Thymus (tissue), 11 donors: ENCODE measurements around the gene LSM14A. TPM values are rescaled to one million over a fixed set of nuclear protein-coding genes. Genes with fewer than 3 reads are reported as not detected.

Experiments used
- DNase-seq, 9 donors: peaks; one replicate each; pipeline ENCODE4 v3.0.0-alpha.2; 2013; ENCODE audit warnings: low spot score in 9 of 9, low read depth in 6 of 9, missing footprints in 1 of 9
- H3K27ac ChIP-seq, 2 donors: one replicate each; pipeline ENCODE4 v1.5.1; 2013; ENCODE audit warnings: control low read depth in 1 of 2, low read depth in 1 of 2, low read length in 1 of 2, mild to moderate bottlenecking in 1 of 2, moderate library complexity in 1 of 2
- H3K27me3 ChIP-seq, 2 donors: one replicate each; pipeline ENCODE4 v1.5.1; 2013; ENCODE audit warnings: low read length in 1 of 2; ENCODE audit not compliant: control insufficient read depth in 2 of 2, insufficient read depth in 1 of 2
- H3K36me3 ChIP-seq, 2 donors: one replicate each; pipeline ENCODE4 v1.5.1; 2013; ENCODE audit warnings: low read length in 1 of 2, mild to moderate bottlenecking in 1 of 2, moderate library complexity in 1 of 2; ENCODE audit not compliant: control insufficient read depth in 2 of 2, insufficient read depth in 2 of 2
- H3K4me1 ChIP-seq, 2 donors: one replicate each; pipeline ENCODE4 v1.5.1; 2013; ENCODE audit warnings: low read length in 2 of 2; ENCODE audit not compliant: control insufficient read depth in 2 of 2, insufficient read depth in 2 of 2
- H3K4me3 ChIP-seq, 2 donors: one replicate each; pipeline ENCODE4 v1.5.1; 2013; ENCODE audit warnings: low read length in 2 of 2, control low read depth in 1 of 2, mild to moderate bottlenecking in 1 of 2
- H3K9me3 ChIP-seq, 2 donors: one replicate each; pipeline ENCODE4 v1.5.1; 2013; ENCODE audit warnings: low read length in 1 of 2, mild to moderate bottlenecking in 1 of 2; ENCODE audit not compliant: control insufficient read depth in 2 of 2, insufficient read depth in 1 of 2
- WGBS: extraction: QIAGEN DNeasy Blood & Tissue Kit; methylation state at CpG from one replicate; pipeline ENCODE4 v1.1.7; 2013; 5-methylcytosine and 5-hydroxymethylcytosine counted together
- polyA plus RNA-seq: library from polyadenylated mRNA; stranded (reverse); fragments of 200-250 nt; gene quantifications from one replicate; pipeline ENCODE4 v1.2.3, GENCODE V29; 2013
- total RNA-seq: library from RNA; stranded (reverse); fragments of 120-200 nt; gene quantifications from one replicate; pipeline ENCODE4 v1.2.4, GENCODE V29; 2013
- donor health status: healthy.

Gene LSM14A
- total and polyA plus RNA-seq, 2 donors: 53.3 to 91.2 TPM

DNA sequence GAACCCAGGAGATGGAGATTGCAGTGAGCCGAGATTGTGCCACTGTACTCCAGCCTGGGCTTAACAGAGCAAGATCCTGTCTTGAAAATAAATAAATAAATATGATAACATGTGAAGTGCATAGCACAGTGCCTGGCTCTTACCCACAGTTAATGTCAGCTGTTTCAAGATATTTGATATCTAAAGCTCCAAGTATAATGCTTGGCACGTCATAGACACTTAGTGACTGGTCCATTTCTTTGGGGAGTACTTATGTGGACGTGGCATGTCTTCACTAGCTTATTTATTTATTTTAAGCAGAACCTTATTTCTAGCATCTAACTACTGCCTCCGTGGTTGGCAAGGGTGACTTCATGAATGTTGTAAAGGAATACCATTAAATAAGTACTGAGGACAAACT lies 100.8 kb downstream of the LSM14A start:
- H3K4me3 ChIP-seq: no peak overlapping the region
- H3K4me1 ChIP-seq: peaks cover 7 to 19% of the 10 kb centered on the region in 2 donors
- no peaks in the 10 kb centered on the region for H3K27me3 ChIP-seq
- no peak for DNase-seq
- whole genome bisulfite sequencing: 96% methylated on average over 4 of the region's 4 CpGs
- no peaks in the 10 kb centered on the region for H3K9me3 ChIP-seq
- H3K27ac ChIP-seq: no peak overlapping the region
- no peaks in the 10 kb centered on the region for H3K36me3 ChIP-seq

DNA sequence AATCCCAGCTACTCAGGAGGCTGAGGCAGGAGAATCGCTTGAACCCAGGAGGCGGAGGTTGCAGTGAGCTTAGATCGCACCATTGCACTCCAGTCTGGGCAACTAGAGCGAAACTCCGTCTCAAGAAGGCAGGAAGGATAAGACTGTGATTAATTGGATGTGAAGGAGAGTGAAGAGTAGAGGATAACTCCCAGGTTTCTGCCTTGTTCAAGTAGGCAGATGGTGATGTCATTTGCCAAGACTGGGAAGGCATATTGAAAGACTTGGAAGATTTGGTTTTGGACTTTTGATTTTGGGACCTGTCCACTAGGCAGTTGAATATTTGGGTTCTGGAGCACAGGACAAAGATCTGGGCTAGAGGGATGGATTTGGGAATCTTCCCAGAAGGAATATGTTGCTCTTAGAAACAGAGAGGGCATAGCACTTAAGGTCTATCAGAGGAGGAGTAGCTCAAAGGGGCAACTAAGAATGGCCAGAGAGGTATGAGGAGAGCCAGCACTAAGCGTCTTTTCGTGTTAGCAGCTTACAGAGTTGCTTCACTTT lies 102.1 kb downstream of the LSM14A start:
- no peak for DNase-seq
- WGBS: 97% methylated on average over 7 of the region's 7 CpGs
- no peaks in the 10 kb centered on the region for H3K36me3 ChIP-seq
- H3K4me3 ChIP-seq: no peak overlapping the region
- no peaks in the 10 kb centered on the region for H3K27me3 ChIP-seq
- no peak overlapping the region for H3K27ac ChIP-seq
- no peaks in the 10 kb centered on the region for H3K9me3 ChIP-seq
- H3K4me1 ChIP-seq: peaks cover 7 to 16% of the 10 kb centered on the region in 2 donors

DNA sequence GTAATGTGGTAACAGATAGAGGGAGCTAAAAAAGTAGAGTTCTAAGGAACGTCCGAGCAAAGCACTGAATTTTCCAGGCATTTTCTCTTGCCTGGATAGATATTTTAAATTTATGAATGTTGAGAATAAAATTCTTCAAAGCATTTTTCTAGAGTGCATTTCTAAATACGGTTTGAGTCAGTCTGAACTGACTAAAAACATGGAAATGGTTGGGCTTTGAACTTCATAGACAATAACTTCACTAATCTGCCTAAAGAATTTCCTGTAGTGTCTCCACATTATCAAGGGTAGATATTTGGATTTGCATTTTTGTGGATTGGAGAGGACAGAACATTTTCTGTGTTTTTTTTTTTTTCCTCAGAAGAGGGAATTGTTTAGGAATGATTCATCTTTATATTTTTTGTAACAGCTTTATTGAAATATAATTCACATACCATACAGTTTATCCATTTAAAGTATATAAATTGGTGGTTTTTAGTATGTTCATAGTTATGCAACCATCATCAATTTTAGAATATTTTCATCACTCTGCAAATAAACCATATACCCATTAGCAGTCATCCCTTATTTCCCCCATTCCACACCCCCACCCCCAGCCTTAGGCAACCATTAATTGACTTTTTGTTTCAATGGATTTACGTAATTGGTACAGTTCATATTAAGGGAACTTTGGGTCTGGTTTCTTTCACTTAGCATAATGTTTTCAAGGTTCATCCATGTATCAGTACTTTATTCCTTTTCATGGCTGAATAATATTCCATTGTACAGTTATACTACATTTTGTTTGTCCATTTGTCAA lies 102.7 kb downstream of the LSM14A start:
- H3K27me3 ChIP-seq: no peaks in the 10 kb centered on the region
- H3K36me3 ChIP-seq: no peaks in the 10 kb centered on the region
- H3K9me3 ChIP-seq: no peaks in the 10 kb centered on the region
- H3K4me3 ChIP-seq: no peak overlapping the region
- no peak for DNase-seq
- no peak overlapping the region for H3K27ac ChIP-seq
- H3K4me1 ChIP-seq: peaks cover 5 to 10% of the 10 kb centered on the region in 2 donors
- 79% methylated on average over 4 of the region's 4 CpGs for WGBS

DNA sequence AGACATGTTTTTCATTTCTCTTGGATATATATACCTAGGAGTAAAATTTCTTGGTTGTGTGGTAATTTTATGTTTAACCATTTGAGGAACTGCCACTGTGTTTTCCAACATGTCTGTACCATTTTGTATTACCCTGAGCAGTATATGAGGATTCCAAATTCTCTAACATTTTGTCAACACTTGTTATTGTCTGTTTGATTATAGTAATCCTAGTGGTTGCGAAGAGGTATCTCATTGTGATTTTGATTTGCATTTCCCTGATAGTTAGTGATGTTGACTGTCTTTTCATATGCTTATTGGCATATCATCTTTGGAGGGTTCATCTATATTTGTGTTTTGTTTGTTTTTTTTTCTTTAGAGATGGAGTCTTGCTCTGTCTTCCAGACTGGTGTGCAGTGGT lies 103.4 kb downstream of the LSM14A start:
- H3K4me1 ChIP-seq: peaks cover 3 to 5% of the 10 kb centered on the region in 2 donors
- H3K9me3 ChIP-seq: no peaks in the 10 kb centered on the region
- no peaks in the 10 kb centered on the region for H3K27me3 ChIP-seq
- no peaks in the 10 kb centered on the region for H3K36me3 ChIP-seq
- no peak overlapping the region for H3K27ac ChIP-seq
- no peak overlapping the region for H3K4me3 ChIP-seq
- 99% methylated on average over 1 of the region's 1 CpG for WGBS
- no peak for DNase-seq

DNA sequence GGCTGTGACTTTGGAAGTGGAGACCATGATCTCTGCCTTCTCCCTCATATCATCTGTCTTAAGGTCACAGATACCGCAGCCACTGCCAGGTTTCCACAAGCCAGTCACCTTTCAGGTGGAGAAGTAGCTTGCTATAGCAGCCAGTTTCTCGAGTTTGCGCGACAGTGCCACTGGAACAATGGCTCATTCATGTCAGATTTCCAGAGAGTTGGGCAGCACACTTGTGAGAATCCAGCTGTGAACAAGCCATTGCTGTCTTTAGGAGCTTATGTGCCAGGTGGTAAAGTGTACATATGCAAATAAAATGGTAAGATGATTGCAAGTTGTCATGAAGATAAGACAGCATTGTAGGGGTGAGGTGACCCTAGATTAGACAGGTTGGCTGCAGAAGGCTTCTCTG lies 104.3 kb downstream of the LSM14A start:
- DNase-seq: no peak
- peaks cover 2 to 5% of the 10 kb centered on the region in 2 donors for H3K4me1 ChIP-seq
- no peak overlapping the region for H3K4me3 ChIP-seq
- no peaks in the 10 kb centered on the region for H3K27me3 ChIP-seq
- WGBS: 96% methylated on average over 4 of the region's 4 CpGs
- no peaks in the 10 kb centered on the region for H3K9me3 ChIP-seq
- no peak overlapping the region for H3K27ac ChIP-seq
- H3K36me3 ChIP-seq: no peaks in the 10 kb centered on the region

DNA sequence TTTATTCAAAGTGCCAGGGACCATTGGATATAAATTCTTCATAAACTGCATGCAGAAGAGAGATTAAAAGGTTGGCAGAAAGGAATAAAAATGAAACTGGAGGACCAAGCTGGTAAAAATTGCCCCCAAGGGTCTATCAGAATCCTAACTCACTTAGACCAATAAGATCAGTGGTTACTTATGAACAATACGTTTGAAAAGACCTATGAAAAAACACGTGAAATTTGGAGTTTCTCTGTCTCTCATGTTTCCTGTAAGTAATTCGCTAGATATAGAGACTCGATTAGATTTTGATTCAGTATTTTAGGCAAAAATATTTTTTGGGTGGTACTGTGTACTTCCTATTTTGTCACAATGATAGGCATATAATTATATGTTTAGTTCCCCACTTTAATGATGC lies 104.9 kb downstream of the LSM14A start:
- WGBS: 92% methylated on average over 4 of the region's 4 CpGs
- no peak for DNase-seq
- no peaks in the 10 kb centered on the region for H3K36me3 ChIP-seq
- peaks cover 2 to 5% of the 10 kb centered on the region in 2 donors for H3K4me1 ChIP-seq
- no peak overlapping the region for H3K27ac ChIP-seq
- H3K9me3 ChIP-seq: no peaks in the 10 kb centered on the region
- H3K27me3 ChIP-seq: no peaks in the 10 kb centered on the region
- H3K4me3 ChIP-seq: no peak overlapping the region

DNA sequence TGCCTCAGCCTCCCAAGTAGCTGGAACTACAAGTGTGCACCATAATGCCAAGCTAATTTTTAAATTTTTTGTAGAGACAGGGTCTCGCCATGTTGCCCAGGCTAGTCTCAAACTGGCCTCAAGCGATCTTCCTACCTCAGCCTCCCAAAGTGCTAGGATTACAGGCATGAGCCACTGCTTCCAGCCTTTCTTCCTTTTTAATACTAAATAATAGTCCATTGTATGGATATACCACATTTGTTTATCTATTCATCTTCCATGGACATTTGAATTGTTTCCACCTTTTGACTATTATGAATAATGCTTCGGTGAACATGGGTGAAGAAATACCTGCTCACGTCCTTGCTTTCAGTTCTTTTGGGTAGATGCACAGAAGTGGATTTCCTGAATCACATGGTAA lies 106.5 kb downstream of the LSM14A start:
- no peak for DNase-seq
- WGBS: 97% methylated on average over 4 of the region's 4 CpGs
- Histone ChIP-seq H3K4me1 (peaks cover 0 to 5% of the 10 kb centered on the region in 2 donors), H3K4me3 (no peak overlapping the region), H3K9me3 (no peaks in the 10 kb centered on the region), H3K27me3 (no peaks in the 10 kb centered on the region), H3K27ac (no peak overlapping the region), H3K36me3 (no peaks in the 10 kb centered on the region)

Other genes with a start within 250 kb of the LSM14A start
- gene GARRE1, start 82.0 kb downstream of the LSM14A start, total RNA-seq: 7.4 TPM
- 12.3 TPM for gene GARRE1, start 82.0 kb downstream of the LSM14A start, polyA plus RNA-seq
- gene GPI, start 192.7 kb downstream of the LSM14A start, total RNA-seq: 78.2 TPM
- 90.1 TPM for gene GPI, start 192.7 kb downstream of the LSM14A start, polyA plus RNA-seq
- 14.1 TPM for gene PDCD2L, start 231.9 kb downstream of the LSM14A start, total RNA-seq
- 10.5 TPM for gene PDCD2L, start 231.9 kb downstream of the LSM14A start, polyA plus RNA-seq